Heart left ventricle (tissue), 13 donors: ENCODE measurements around the gene ATF7.

Source experiments
- CTCF ChIP-seq, 12 donors: fragments of 200-600 bp; sonication (generic) in 4 of 12; IDR thresholded peaks; one replicate each; pipeline versions ENCODE4 v1.5.0 to v1.8.0; 2018 to 2022; ENCODE audit warnings: antibody characterized with exemption in 12 of 12, mild to moderate bottlenecking in 5 of 12
- POLR2A ChIP-seq, 2 donors: fragments of 450-650 bp; IDR thresholded peaks; one replicate each; pipeline ENCODE4 v1.6.1; 2017; ENCODE audit warnings: antibody characterized with exemption in 2 of 2, mild to moderate bottlenecking in 2 of 2, moderate library complexity in 2 of 2
- donor health status: ischemic (EF 13 %, LVEDD 7.1; RV severe dilation, severe dysfunction).
- donor health status: DM: no; HTN: yes; CAD: no.
- donor health status: DM: no; HTN: no; CAD: no.
- donor health status: ischemic (EF 25% LVEDD 6.9; RV normal size, moderate dysfunction).
- donor health status: ischemic (EF 25% LVEDD 5.7; RV mildly dilated, moderate dysfunction).
- donor health status: ischemic (EF 35%, LVEDD 5.7; RV mildly dilated, moderate dysfunction).
- donor health status: nonischemic (EF 11% LVEDD 7.7; RV severe dilation, severe dysfunction).
- donor health status: DM: yes; HTN: yes; CAD: no.
- donor health status: PGD.
- donor health status: ischemic (EF 29% LVEDD 5.4; RV normal size, mild dysfunction).
- donor health status: nonischemic (EF 23%, LVEDD 6.1; RV moderate dilation, normal function).

DNA sequence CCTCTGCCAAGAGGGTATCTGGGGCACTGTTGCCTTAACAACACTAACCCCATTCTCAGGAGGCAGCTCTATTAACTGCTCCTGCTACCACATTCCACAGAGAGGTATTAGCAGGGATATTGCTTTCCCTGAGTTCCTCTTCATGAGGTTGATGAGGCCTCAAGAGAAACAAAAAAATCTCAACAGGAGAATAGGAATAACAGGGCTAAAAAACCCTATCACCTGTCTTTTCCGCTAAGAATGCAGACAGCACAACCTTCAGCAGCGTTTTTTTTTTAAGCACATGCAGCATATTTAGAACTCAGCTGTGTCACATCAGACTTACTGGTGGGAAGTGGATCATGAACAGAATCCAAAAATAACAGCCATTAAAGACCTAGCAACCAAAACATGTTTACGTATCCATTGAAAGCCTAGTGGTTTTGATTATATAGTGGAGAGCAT, 29.2 kb downstream of the ATF7 start:
- TF ChIP-seq CTCF (IDR thresholded peaks at IDR 0.05) (no peak), POLR2A (IDR thresholded peaks at IDR 0.05) (no peak)
